Mesendoderm (in vitro differentiated cells): ENCODE data around the gene PLD5.

Experiments
- DNase-seq: peaks from one replicate; pipeline ENCODE4 v3.0.0; 2013
- H2AK5ac ChIP-seq: 2 replicates; pipeline ENCODE4 v1.6.1; 2013; ENCODE audit warnings: low read length, inconsistent platforms
- H2BK120ac ChIP-seq: 2 replicates; pipeline ENCODE4 v1.6.1; 2013; ENCODE audit warnings: low read depth, mild to moderate bottlenecking, low read length, moderate library complexity, mixed read lengths
- H2BK15ac ChIP-seq: replicated peaks from 2 replicates; pipeline ENCODE4 v1.6.1; 2013; ENCODE audit warnings: low read depth, mild to moderate bottlenecking, moderate library complexity
- H2BK5ac ChIP-seq: 2 replicates; pipeline ENCODE4 v1.6.1; 2013; ENCODE audit warnings: low read length, inconsistent platforms
- H3K18ac ChIP-seq: 2 replicates; pipeline ENCODE4 v1.6.1; 2013; ENCODE audit warnings: mild to moderate bottlenecking, low read length, mixed read lengths
- H3K23ac ChIP-seq: one replicate; pipeline ENCODE4 v1.6.1; 2013; ENCODE audit warnings: low read length
- H3K27ac ChIP-seq: 2 replicates; pipeline ENCODE4 v1.5.1; 2013; ENCODE audit warnings: low read depth, mild to moderate bottlenecking, inconsistent platforms, low read length, moderate library complexity
- H3K27me3 ChIP-seq: 2 replicates; pipeline ENCODE4 v1.6.1; 2013; ENCODE audit warnings: low read length, control low read depth, mild to moderate bottlenecking, inconsistent platforms; ENCODE audit not compliant: insufficient read depth, poor library complexity
- H3K36me3 ChIP-seq: 2 replicates; pipeline ENCODE4 v1.6.1; 2013; ENCODE audit warnings: low read length, inconsistent platforms; ENCODE audit not compliant: control insufficient read depth, insufficient read depth
- H3K4ac ChIP-seq: one replicate; pipeline ENCODE4 v1.6.1; 2013; ENCODE audit warnings: low read depth, mild to moderate bottlenecking, low read length, moderate library complexity
- H3K4me1 ChIP-seq: 2 replicates; pipeline ENCODE4 v1.6.1; 2013; ENCODE audit warnings: low read depth, low read length, inconsistent platforms; ENCODE audit not compliant: control insufficient read depth
- H3K4me2 ChIP-seq: 2 replicates; pipeline ENCODE4 v1.6.1; 2013; ENCODE audit warnings: low read length
- H3K4me3 ChIP-seq: 2 replicates; pipeline ENCODE4 v1.5.1; 2013; ENCODE audit warnings: mild to moderate bottlenecking, low read length
- H3K56ac ChIP-seq: one replicate; pipeline ENCODE4 v1.6.1; 2013; ENCODE audit warnings: low read length
- H3K79me1 ChIP-seq: 2 replicates; pipeline ENCODE4 v1.6.1; 2013; ENCODE audit warnings: low read length, inconsistent platforms
- H3K79me2 ChIP-seq: 2 replicates; pipeline ENCODE4 v1.6.1; 2013; ENCODE audit warnings: mild to moderate bottlenecking, low read length; ENCODE audit not compliant: control insufficient read depth, insufficient read depth
- H3K9ac ChIP-seq: 2 replicates; pipeline ENCODE4 v1.6.1; 2013; ENCODE audit warnings: low read length, inconsistent platforms
- H4K5ac ChIP-seq: one replicate; pipeline ENCODE4 v1.6.1; 2013; ENCODE audit warnings: low read length
- H4K8ac ChIP-seq: one replicate; pipeline ENCODE4 v1.6.1; 2013; ENCODE audit warnings: low read depth, mild to moderate bottlenecking, control low read depth, low read length, moderate library complexity
- WGBS: extraction: QIAGEN DNeasy Blood & Tissue Kit; methylation state at CpG from one replicate; pipeline ENCODE4 v1.1.7; 2013; ENCODE audit warnings: low lambda C conversion rate, missing lambda C conversion rate; ENCODE audit not compliant: insufficient coverage; ENCODE audit errors: extremely low coverage; 5-methylcytosine and 5-hydroxymethylcytosine counted together

PLD5 gene

GRCh38 chr1:242178436-242178835 lies 346.1 kb downstream of the PLD5 start:
- WGBS = no CpG with 5 or more reads among the region's 2 CpGs

GRCh38 chr1:242162140-242162539 lies 362.4 kb downstream of the PLD5 start:
- Histone ChIP-seq H2AK5ac (no peak overlapping the region), H3K4me2 (no peak overlapping the region), H2BK15ac (no peak overlapping the region), H4K5ac (no peak overlapping the region), H2BK5ac (no peak overlapping the region), H3K18ac (no peak overlapping the region), H3K27me3 (no peaks in the 10 kb centered on the region), H3K79me2 (no peaks in the 10 kb centered on the region), H2BK120ac (no peak overlapping the region), H3K79me1 (no peaks in the 10 kb centered on the region), H3K36me3 (no peaks in the 10 kb centered on the region), H3K56ac (no peak overlapping the region), H3K27ac (no peak overlapping the region), H3K23ac (no peak overlapping the region), H4K8ac (no peak overlapping the region), H3K4me3 (no peak overlapping the region), H3K9ac (no peak overlapping the region), H3K4me1 (no peaks in the 10 kb centered on the region), H3K4ac (no peak overlapping the region)
- DNase-seq = no peak
- WGBS = no CpG with 5 or more reads among the region's 3 CpGs

More at GRCh38 chr1:242178436-242178835, 346.1 kb downstream of the PLD5 start:
- Histone ChIP-seq H3K23ac (no peak overlapping the region), H3K27me3 (no peaks in the 10 kb centered on the region), H3K79me1 (no peaks in the 10 kb centered on the region), H2BK5ac (no peak overlapping the region), H3K79me2 (no peaks in the 10 kb centered on the region), H3K4me3 (no peak overlapping the region), H3K9ac (no peak overlapping the region), H4K5ac (no peak overlapping the region), H3K4ac (no peak overlapping the region), H2BK120ac (no peak overlapping the region), H3K27ac (no peak overlapping the region), H4K8ac (no peak overlapping the region), H3K56ac (no peak overlapping the region), H2AK5ac (no peak overlapping the region), H3K4me1 (no peaks in the 10 kb centered on the region), H3K4me2 (no peak overlapping the region), H3K36me3 (no peaks in the 10 kb centered on the region), H3K18ac (no peak overlapping the region), H2BK15ac (no peak overlapping the region)
- DNase-seq = no peak

GRCh38 chr1:242147096-242147976 lies 377.2 kb downstream of the PLD5 start:
- H3K56ac ChIP-seq = no peak overlapping the region
- no peak overlapping the region for H2AK5ac ChIP-seq
- H3K79me2 ChIP-seq = no peaks in the 10 kb centered on the region
- H4K5ac ChIP-seq = no peak overlapping the region
- no peak overlapping the region for H3K4ac ChIP-seq
- no peaks in the 10 kb centered on the region for H3K36me3 ChIP-seq
- WGBS = no CpG with 5 or more reads among the region's 4 CpGs
- no peak overlapping the region for H3K27ac ChIP-seq
- H3K9ac ChIP-seq = no peak overlapping the region
- no peak overlapping the region for H4K8ac ChIP-seq
- no peak overlapping the region for H3K18ac ChIP-seq
- no peak overlapping the region for H2BK15ac ChIP-seq
- H3K23ac ChIP-seq = no peak overlapping the region
- H3K4me3 ChIP-seq = no peak overlapping the region
- no peaks in the 10 kb centered on the region for H3K4me1 ChIP-seq
- H2BK120ac ChIP-seq = no peak overlapping the region
- no peaks in the 10 kb centered on the region for H3K27me3 ChIP-seq
- no peaks in the 10 kb centered on the region for H3K79me1 ChIP-seq
- no peak overlapping the region for H2BK5ac ChIP-seq
- no peak overlapping the region for H3K4me2 ChIP-seq
- DNase-seq = peak; percentile 23

GRCh38 chr1:242146652-242147051 lies 377.8 kb downstream of the PLD5 start:
- H4K8ac ChIP-seq = no peak overlapping the region
- no CpG with 5 or more reads among the region's 3 CpGs for WGBS
- H2AK5ac ChIP-seq = no peak overlapping the region
- no peak overlapping the region for H3K4me3 ChIP-seq
- H3K56ac ChIP-seq = no peak overlapping the region
- H2BK15ac ChIP-seq = no peak overlapping the region
- no peak overlapping the region for H3K9ac ChIP-seq
- H2BK5ac ChIP-seq = no peak overlapping the region
- H3K23ac ChIP-seq = no peak overlapping the region
- H3K4ac ChIP-seq = no peak overlapping the region
- no peak overlapping the region for H3K18ac ChIP-seq
- no peak overlapping the region for H3K4me2 ChIP-seq
- H3K79me2 ChIP-seq = no peaks in the 10 kb centered on the region
- H4K5ac ChIP-seq = no peak overlapping the region
- no peaks in the 10 kb centered on the region for H3K27me3 ChIP-seq
- no peak overlapping the region for H3K27ac ChIP-seq
- no peaks in the 10 kb centered on the region for H3K79me1 ChIP-seq
- H2BK120ac ChIP-seq = no peak overlapping the region
- H3K4me1 ChIP-seq = no peaks in the 10 kb centered on the region
- no peaks in the 10 kb centered on the region for H3K36me3 ChIP-seq
- DNase-seq = no peak

- DNase-seq = no peak
- H3K56ac ChIP-seq = no peak overlapping the region
- no peak overlapping the region for H3K23ac ChIP-seq
- no peak overlapping the region for H2BK15ac ChIP-seq
- H4K5ac ChIP-seq = no peak overlapping the region
- WGBS = no CpG with 5 or more reads among the region's 1 CpG
- H4K8ac ChIP-seq = no peak overlapping the region
- no peaks in the 10 kb centered on the region for H3K79me1 ChIP-seq
- H3K27me3 ChIP-seq = no peaks in the 10 kb centered on the region
- no peak overlapping the region for H3K4ac ChIP-seq
- no peak overlapping the region for H3K4me2 ChIP-seq
- no peak overlapping the region for H3K9ac ChIP-seq
- H2AK5ac ChIP-seq = no peak overlapping the region
- H3K4me3 ChIP-seq = no peak overlapping the region
- no peak overlapping the region for H3K18ac ChIP-seq
- no peak overlapping the region for H2BK5ac ChIP-seq
- no peak overlapping the region for H3K27ac ChIP-seq
- H3K4me1 ChIP-seq = no peaks in the 10 kb centered on the region
- H3K79me2 ChIP-seq = no peaks in the 10 kb centered on the region
- no peaks in the 10 kb centered on the region for H3K36me3 ChIP-seq
- no peak overlapping the region for H2BK120ac ChIP-seq
Measured at GRCh38 chr1:242140836-242141235, 383.7 kb downstream of the PLD5 start.

GRCh38 chr1:242139986-242140385 lies 384.5 kb downstream of the PLD5 start:
- WGBS = no CpG with 5 or more reads among the region's 4 CpGs

More at GRCh38 chr1:242139986-242140385, 384.5 kb downstream of the PLD5 start:
- no peaks in the 10 kb centered on the region for H3K36me3 ChIP-seq
- no peak overlapping the region for H3K4ac ChIP-seq
- H4K5ac ChIP-seq = no peak overlapping the region
- no peaks in the 10 kb centered on the region for H3K27me3 ChIP-seq
- no peak overlapping the region for H2AK5ac ChIP-seq
- H2BK120ac ChIP-seq = no peak overlapping the region
- no peak overlapping the region for H3K4me3 ChIP-seq
- H3K79me2 ChIP-seq = no peaks in the 10 kb centered on the region
- no peak overlapping the region for H3K4me2 ChIP-seq
- no peak overlapping the region for H3K18ac ChIP-seq
- H4K8ac ChIP-seq = no peak overlapping the region
- DNase-seq = no peak
- no peak overlapping the region for H3K27ac ChIP-seq
- H3K56ac ChIP-seq = no peak overlapping the region
- H3K23ac ChIP-seq = no peak overlapping the region
- no peak overlapping the region for H3K9ac ChIP-seq
- H3K4me1 ChIP-seq = no peaks in the 10 kb centered on the region
- H3K79me1 ChIP-seq = no peaks in the 10 kb centered on the region
- H2BK15ac ChIP-seq = no peak overlapping the region
- H2BK5ac ChIP-seq = no peak overlapping the region
